IMR-90 (cell line): ENCODE data around the gene ZDHHC6. TPM values are rescaled to one million over a fixed set of nuclear protein-coding genes. Genes with fewer than 3 reads are reported as not detected.

ENCODE experiments used
- ATAC-seq: fragments of 200-7000 bp; cut with Tn5 transposase; 2 replicates; pipeline ENCODE4 v1.9.1; 2020; ENCODE audit warnings: low read depth, mild to moderate bottlenecking, moderate library complexity
- BruUV-seq: library from RNA; stranded (reverse); fragments of 400-500 nt; replicated peaks from 2 replicates; lab custom pipeline; 2021; lab: Mats Ljungman, UMichigan
- CTCF ChIA-PET: fragments of 300-600 bp; formaldehyde crosslinking; extraction: SDS; loops from one replicate; lab custom pipeline; 2021; ENCODE audit warnings: antibody characterized with exemption; lab: Yijun Ruan, JAX
- POLR2A ChIA-PET: fragments of 300-600 bp; sonication (Branson Sonifier 250); formaldehyde crosslinking; loops from one replicate; lab custom pipeline; 2022; ENCODE audit warnings: antibody characterized with exemption; ENCODE audit not compliant: unreplicated experiment; lab: Charles Lee
- DNase-seq: peaks from one replicate; pipeline ENCODE4 v3.0.0; 2013
- H2AFZ ChIP-seq: replicated peaks from 2 replicates; pipeline ENCODE3; 2013; ENCODE audit warnings: low read length, mild to moderate bottlenecking; ENCODE audit not compliant: poor library complexity
- H2AK5ac ChIP-seq: 2 replicates; pipeline ENCODE4 v1.6.1; 2013; ENCODE audit warnings: low read depth, low read length, inconsistent platforms
- H2AK9ac ChIP-seq: replicated peaks from 2 replicates; pipeline ENCODE3; 2013; ENCODE audit warnings: mild to moderate bottlenecking, low read depth, low read length, moderate library complexity; ENCODE audit not compliant: poor library complexity
- H2BK120ac ChIP-seq: 2 replicates; pipeline ENCODE4 v1.6.1; 2013; ENCODE audit warnings: low read depth, low read length, inconsistent platforms
- H2BK15ac ChIP-seq: 3 replicates; pipeline ENCODE4 v1.6.1; 2013; ENCODE audit warnings: low read depth, low read length, inconsistent platforms
- H2BK20ac ChIP-seq: 2 replicates; pipeline ENCODE4 v1.6.1; 2013; ENCODE audit warnings: low read depth, mild to moderate bottlenecking, inconsistent platforms, low read length, moderate library complexity
- H2BK5ac ChIP-seq: 2 replicates; pipeline ENCODE4 v1.6.1; 2013; ENCODE audit warnings: mild to moderate bottlenecking, low read depth, low read length, inconsistent platforms; ENCODE audit not compliant: poor library complexity, severe bottlenecking
- H3K14ac ChIP-seq: replicated peaks from 2 replicates; pipeline ENCODE4 v1.6.1; 2013; ENCODE audit warnings: low read depth, low read length, inconsistent platforms
- H3K18ac ChIP-seq: 2 replicates; pipeline ENCODE4 v1.6.1; 2013; ENCODE audit warnings: low read depth, low read length, control low read depth
- H3K23ac ChIP-seq: 2 replicates; pipeline ENCODE4 v1.6.1; 2013; ENCODE audit warnings: low read depth, low read length, inconsistent platforms
- H3K27ac ChIP-seq: 2 replicates; pipeline ENCODE4 v1.5.1; 2013; ENCODE audit warnings: mild to moderate bottlenecking, control low read depth, low read length; ENCODE audit not compliant: insufficient read depth
- H3K27me3 ChIP-seq: 2 replicates; pipeline ENCODE4 v1.6.1; 2013; ENCODE audit warnings: low read length; ENCODE audit not compliant: control insufficient read depth, insufficient read depth
- H3K36me3 ChIP-seq: 2 replicates; pipeline ENCODE4 v1.6.1; 2013; ENCODE audit warnings: low read length, mixed read lengths; ENCODE audit not compliant: control insufficient read depth, insufficient read depth
- H3K4ac ChIP-seq: 2 replicates; pipeline ENCODE4 v1.6.1; 2013; ENCODE audit warnings: low read depth, low read length, inconsistent platforms
- H3K4me1 ChIP-seq: 2 replicates; pipeline ENCODE4 v1.6.1; 2013; ENCODE audit warnings: low read length, mixed read lengths; ENCODE audit not compliant: control insufficient read depth, insufficient read depth
- H3K4me2 ChIP-seq: 2 replicates; pipeline ENCODE4 v1.6.1; 2013; ENCODE audit warnings: low read depth, mild to moderate bottlenecking, control low read depth, low read length, moderate library complexity
- H3K4me3 ChIP-seq: 2 replicates; pipeline ENCODE4 v1.5.1; 2013; ENCODE audit warnings: low read depth, mild to moderate bottlenecking, control low read depth, low read length, moderate library complexity; ENCODE audit not compliant: insufficient read depth
- H3K56ac ChIP-seq: 2 replicates; pipeline ENCODE4 v1.6.1; 2013; ENCODE audit warnings: low read length, inconsistent platforms; ENCODE audit not compliant: insufficient read depth; ENCODE audit errors: extremely low read depth
- H3K79me1 ChIP-seq, 2 experiments: 2 replicates each; pipeline ENCODE4 v1.6.1; 2013; ENCODE audit warnings: low read length in 2 of 2, inconsistent platforms in 1 of 2, low read depth in 1 of 2
- H3K9ac ChIP-seq: 2 replicates; pipeline ENCODE4 v1.6.1; 2013; ENCODE audit warnings: low read depth, low read length, control low read depth
- H3K9me1 ChIP-seq: 2 replicates; pipeline ENCODE4 v1.6.1; 2013; ENCODE audit warnings: low read length, inconsistent platforms; ENCODE audit not compliant: insufficient read depth
- H3K9me3 ChIP-seq: 2 replicates; pipeline ENCODE4 v1.6.1; 2013; ENCODE audit warnings: low read length; ENCODE audit not compliant: control insufficient read depth, insufficient read depth
- H4K20me1 ChIP-seq: 2 replicates; pipeline ENCODE4 v1.6.1; 2013; ENCODE audit warnings: low read length, inconsistent platforms; ENCODE audit not compliant: insufficient read depth
- H4K5ac ChIP-seq: 2 replicates; pipeline ENCODE4 v1.6.1; 2013; ENCODE audit warnings: mild to moderate bottlenecking, low read depth, low read length, control low read depth
- H4K8ac ChIP-seq, 2 experiments: 2 replicates each; pipeline ENCODE4 v1.6.1; 2013; ENCODE audit warnings: low read depth in 2 of 2, low read length in 2 of 2, control low read depth in 1 of 2, inconsistent platforms in 1 of 2
- H4K91ac ChIP-seq: 2 replicates; pipeline ENCODE4 v1.6.1; 2013; ENCODE audit warnings: low read depth, low read length, inconsistent platforms; ENCODE audit not compliant: insufficient read depth
- CTCF ChIP-seq: conservative IDR thresholded peaks from 2 replicates; pipeline ENCODE4 v1.5.1; 2012; ENCODE audit warnings: mild to moderate bottlenecking, low read depth, low read length, improper control_type of control experiment
- ELK1 ChIP-seq: fragments of 150-350 bp; IDR thresholded peaks from 2 replicates; pipeline ENCODE4 v1.6.1; 2016; ENCODE audit warnings: low read depth, mild to moderate bottlenecking, low read length, moderate library complexity, borderline replicate concordance
- MAFK ChIP-seq: IDR thresholded peaks from 2 replicates; pipeline ENCODE4 v1.6.1; 2012; ENCODE audit warnings: low read depth, low read length, improper control_type of control experiment
- MXI1 ChIP-seq: IDR thresholded peaks from 2 replicates; pipeline ENCODE4 v1.6.1; 2012; ENCODE audit warnings: low read depth, mild to moderate bottlenecking, low read length, moderate library complexity, borderline replicate concordance
- NFE2L2 ChIP-seq: fragments of 150-350 bp; IDR thresholded peaks from 2 replicates; pipeline ENCODE4 v1.6.1; 2016; ENCODE audit warnings: low read depth, mild to moderate bottlenecking, low read length
- SMC3 ChIP-seq: fragments of 150-350 bp; IDR thresholded peaks from 2 replicates; pipeline ENCODE4 v1.6.1; 2016; ENCODE audit warnings: low read depth, mild to moderate bottlenecking, antibody characterized with exemption, low read length, moderate library complexity
- WGBS, 2 experiments: methylation state at CpG; one replicate each; pipeline versions ENCODE4 v1.1.5 to v1.1.7; 2013; ENCODE audit warnings: missing lambda C conversion rate in 2 of 2; ENCODE audit not compliant: insufficient read length in 1 of 2; ENCODE audit errors: extremely low coverage in 2 of 2; 5-methylcytosine and 5-hydroxymethylcytosine counted together
- dilution Hi-C: fragments of 300-500 bp; cut with HindIII; formaldehyde crosslinking; loops from one replicate; pipeline ENCODE4 v1.14.3; 2018; ENCODE audit warnings: low sequenced_read_pairs; ENCODE audit not compliant: unreplicated experiment
- in situ Hi-C: fragments of 300-500 bp; cut with MboI; formaldehyde crosslinking; loops from 3 replicates; pipeline ENCODE4 v1.14.3; 2019; ENCODE audit warnings: low sequenced_read_pairs, inconsistent platforms, mixed read lengths
- intact Hi-C: fragments of 100-400 bp; cut with micrococcal nuclease; formaldehyde crosslinking; loops from 2 replicates; pipeline ENCODE4 v1.10.0; 2022
- polyA plus RNA-seq, 3 experiments: library from polyadenylated mRNA; depleted of rRNA; stranded (reverse); fragments of >200 nt; gene quantifications; 2 replicates each; pipeline ENCODE4 v1.2.3, GENCODE V29; 2012; ENCODE audit warnings: low replicate concordance in 1 of 3
- total RNA-seq: library from RNA; depleted of rRNA; stranded (reverse); fragments of >200 nt; gene quantifications from 2 replicates; pipeline ENCODE4 v1.2.3, GENCODE V29; 2012

The ZDHHC6 gene
- total and polyA plus RNA-seq, 2 of the 4 experiments (the other 2 are of a cell fraction): 17.4 to 21.6 TPM

GRCh38 chr10:112393827-112394226, 52.9 kb downstream of the ZDHHC6 start:
- H3K4me2 ChIP-seq: no peak overlapping the region
- dilution Hi-C loops (no loop called here), in situ Hi-C loops (no loop called here), intact Hi-C loops (no loop called here)
- H3K4ac ChIP-seq: no peak overlapping the region
- no peak overlapping the region for H2AFZ ChIP-seq
- H2AK5ac ChIP-seq: no peak overlapping the region
- no peak overlapping the region for H2BK15ac ChIP-seq
- no peaks in the 10 kb centered on the region for H3K79me1 ChIP-seq
- no peak overlapping the region for H3K4me3 ChIP-seq
- TF ChIP-seq MAFK: no peak
- no peak for TF ChIP-seq CTCF
- TF ChIP-seq ELK1: no peak
- no peak for TF ChIP-seq MXI1
- TF ChIP-seq NFE2L2: no peak
- no peak for TF ChIP-seq SMC3
- H2BK20ac ChIP-seq: no peak overlapping the region
- ChIA-PET CTCF (no interaction called here), POLR2A (no interaction called here)
- H2BK120ac ChIP-seq: no peak overlapping the region
- no TSS peak for BruUV-seq
- no peaks in the 10 kb centered on the region for H4K20me1 ChIP-seq
- no CpG with 5 or more reads among the region's 2 CpGs for WGBS, 2 experiments
- H3K14ac ChIP-seq: no peak overlapping the region
- H3K56ac ChIP-seq: no peak overlapping the region
- H3K18ac ChIP-seq: no peak overlapping the region
- no peak overlapping the region for H3K27ac ChIP-seq
- no peak overlapping the region for H3K23ac ChIP-seq
- H2BK5ac ChIP-seq: no peak overlapping the region
- H3K4me1 ChIP-seq: peaks cover 7% of the 10 kb centered on the region
- DNase-seq (no peak), ATAC-seq (no peak)
- H3K27me3 ChIP-seq: peaks cover 5% of the 10 kb centered on the region; the same call in 1 of the 2 replicates
- H4K91ac ChIP-seq: no peak overlapping the region
- no peak overlapping the region for H3K9ac ChIP-seq
- H2AK9ac ChIP-seq: no peak overlapping the region
- no peaks in the 10 kb centered on the region for H3K36me3 ChIP-seq
- no peaks in the 10 kb centered on the region for H3K9me3 ChIP-seq
- no peak overlapping the region for H4K8ac ChIP-seq
- 0 out of 2 replicates have a peak, but pooled peaks cover 5% of the 10 kb centered on the region for H3K9me1 ChIP-seq
- H4K5ac ChIP-seq: no peak overlapping the region
